Activated B cell treated with CpG ODN at 0.5 μM for 24 hours (primary cell): ENCODE results near the gene PRMT7. TPM values are rescaled to one million over a fixed set of nuclear protein-coding genes. Genes with fewer than 3 reads are reported as not detected.

ENCODE experiments used
- ATAC-seq: fragments of 200-7000 bp; cut with Tn5 transposase; one replicate; pipeline ENCODE4 v1.10.0; 2021; ENCODE audit warnings: low read depth, mild to moderate bottlenecking, moderate library complexity
- CTCF ChIA-PET: fragments of 350-600 bp; sonication (Branson Sonifier 250); formaldehyde crosslinking; loops from one replicate; lab custom pipeline; 2021; ENCODE audit warnings: antibody characterized with exemption; lab: Charles Lee
- POLR2A ChIA-PET: fragments of 350-600 bp; sonication (Branson Sonifier 250); formaldehyde crosslinking; loops from one replicate; lab custom pipeline; 2021; ENCODE audit warnings: antibody characterized with exemption; lab: Charles Lee
- DNase-seq: peaks from one replicate; pipeline ENCODE4 v3.0.0; 2022
- H3K27ac Mint-ChIP-seq: one replicate; pipeline ENCODE4 v1.8.0; 2020; ENCODE audit warnings: mixed read lengths
- H3K27me3 Mint-ChIP-seq: one replicate; pipeline ENCODE4 v1.8.0; 2021; ENCODE audit warnings: mixed read lengths
- H3K36me3 Mint-ChIP-seq: one replicate; pipeline ENCODE4 v1.8.0; 2021; ENCODE audit warnings: low read depth, mixed read lengths
- H3K4me1 Mint-ChIP-seq: one replicate; pipeline ENCODE4 v1.8.0; 2021; ENCODE audit warnings: mixed read lengths
- H3K4me3 Mint-ChIP-seq: one replicate; pipeline ENCODE4 v1.8.0; 2020; ENCODE audit warnings: mild to moderate bottlenecking, mixed read lengths
- H3K9me3 Mint-ChIP-seq: one replicate; pipeline ENCODE4 v1.8.0; 2020; ENCODE audit warnings: mixed read lengths
- intact Hi-C: fragments of 100-400 bp; cut with micrococcal nuclease; formaldehyde crosslinking; loops from one replicate; pipeline ENCODE4 v1.15.1; 2024
- total RNA-seq: library from RNA; stranded (reverse); gene quantifications from 2 replicates; pipeline ENCODE4 v1.2.3, GENCODE V29; 2022
- TF ChIP-seq, protein P1 (sequence below): fragments of 200-600 bp; IDR thresholded peaks from one replicate; pipeline ENCODE4 v1.8.0; 2022; ENCODE audit warnings: antibody characterized with exemption, mild to moderate bottlenecking

The PRMT7 gene
- total RNA-seq, 1 donor from 2014 or later = 50.3 TPM

DNA sequence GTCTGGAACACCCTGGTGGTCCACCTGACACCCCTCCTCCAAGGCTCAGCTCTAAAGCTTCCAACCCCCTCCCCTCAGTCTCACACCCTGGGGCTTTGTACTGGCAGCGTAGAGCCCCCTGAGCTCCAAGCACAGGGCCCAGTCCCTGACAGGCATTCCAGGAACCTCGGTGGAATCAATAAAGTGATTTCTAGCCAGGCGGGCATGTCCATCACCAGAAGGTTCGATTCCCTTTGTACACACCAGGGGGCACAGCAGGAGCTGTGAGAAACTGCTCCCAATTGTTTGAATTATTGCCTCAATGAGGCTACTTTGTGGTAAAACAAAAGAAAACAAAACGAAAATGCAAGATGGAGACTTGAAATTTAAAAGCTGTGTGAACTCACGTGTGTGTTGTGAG, 85.7 kb downstream of the PRMT7 start:
- H3K4me3 Mint-ChIP-seq = no peak overlapping the region
- peak; percentile 49 for ATAC-seq
- CTCF ChIA-PET = interaction anchor here (1.0 to 4.2 kb wide), 10 partner anchors 12 to 122 kb away, joined by 3 to 24 read pairs (median 4); no protein-coding TSS in a partner anchor
- H3K36me3 Mint-ChIP-seq = no peaks in the 10 kb centered on the region
- no peak overlapping the region for H3K27ac Mint-ChIP-seq
- H3K9me3 Mint-ChIP-seq = no peaks in the 10 kb centered on the region
- TF ChIP-seq, protein P1, sequence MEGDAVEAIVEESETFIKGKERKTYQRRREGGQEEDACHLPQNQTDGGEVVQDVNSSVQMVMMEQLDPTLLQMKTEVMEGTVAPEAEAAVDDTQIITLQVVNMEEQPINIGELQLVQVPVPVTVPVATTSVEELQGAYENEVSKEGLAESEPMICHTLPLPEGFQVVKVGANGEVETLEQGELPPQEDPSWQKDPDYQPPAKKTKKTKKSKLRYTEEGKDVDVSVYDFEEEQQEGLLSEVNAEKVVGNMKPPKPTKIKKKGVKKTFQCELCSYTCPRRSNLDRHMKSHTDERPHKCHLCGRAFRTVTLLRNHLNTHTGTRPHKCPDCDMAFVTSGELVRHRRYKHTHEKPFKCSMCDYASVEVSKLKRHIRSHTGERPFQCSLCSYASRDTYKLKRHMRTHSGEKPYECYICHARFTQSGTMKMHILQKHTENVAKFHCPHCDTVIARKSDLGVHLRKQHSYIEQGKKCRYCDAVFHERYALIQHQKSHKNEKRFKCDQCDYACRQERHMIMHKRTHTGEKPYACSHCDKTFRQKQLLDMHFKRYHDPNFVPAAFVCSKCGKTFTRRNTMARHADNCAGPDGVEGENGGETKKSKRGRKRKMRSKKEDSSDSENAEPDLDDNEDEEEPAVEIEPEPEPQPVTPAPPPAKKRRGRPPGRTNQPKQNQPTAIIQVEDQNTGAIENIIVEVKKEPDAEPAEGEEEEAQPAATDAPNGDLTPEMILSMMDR = no peak
- H3K4me1 Mint-ChIP-seq = no peaks in the 10 kb centered on the region
- no peaks in the 10 kb centered on the region for H3K27me3 Mint-ChIP-seq
- DNase-seq = no peak
- POLR2A ChIA-PET = no interaction called here
- intact Hi-C loops = no loop called here

DNA sequence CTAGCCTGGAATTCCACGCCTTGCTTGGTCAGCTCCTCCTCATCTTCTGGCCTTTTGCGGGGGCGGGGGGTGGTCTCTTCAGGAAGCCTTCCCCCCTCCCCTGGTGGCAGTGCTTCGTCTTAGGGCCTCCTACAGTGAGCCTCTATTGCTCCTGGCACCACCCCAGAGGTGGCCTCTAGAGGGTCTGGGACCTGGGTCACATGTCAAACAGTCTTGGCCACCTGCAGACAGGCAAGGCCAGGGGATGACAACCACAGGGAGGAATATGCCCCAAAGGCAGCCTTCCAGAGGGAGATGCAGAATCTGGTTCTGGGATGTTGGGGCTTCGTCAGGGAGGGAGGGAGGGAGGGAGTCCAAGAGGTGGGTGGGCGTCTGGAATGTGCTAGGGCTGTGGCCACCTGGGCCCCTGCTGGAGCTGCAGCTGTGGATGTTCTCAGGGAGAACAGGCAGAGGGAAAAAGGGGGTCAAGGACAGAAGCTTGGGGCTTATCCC, 86.9 kb downstream of the PRMT7 start:
- POLR2A ChIA-PET = no interaction called here
- CTCF ChIA-PET = interaction anchor here (1.0 to 4.2 kb wide), 4 partner anchors 98 to 116 kb away, joined by 3 to 24 read pairs (median 4); no protein-coding TSS in a partner anchor
- Mint-ChIP-seq H3K27me3 (no peaks in the 10 kb centered on the region), H3K4me1 (no peaks in the 10 kb centered on the region), H3K4me3 (no peak overlapping the region), H3K36me3 (no peaks in the 10 kb centered on the region), H3K27ac (no peak overlapping the region), H3K9me3 (no peaks in the 10 kb centered on the region)
- ATAC-seq (no peak), DNase-seq (no peak)
- intact Hi-C loops = no loop called here
- TF ChIP-seq, protein P1 = no peak

DNA sequence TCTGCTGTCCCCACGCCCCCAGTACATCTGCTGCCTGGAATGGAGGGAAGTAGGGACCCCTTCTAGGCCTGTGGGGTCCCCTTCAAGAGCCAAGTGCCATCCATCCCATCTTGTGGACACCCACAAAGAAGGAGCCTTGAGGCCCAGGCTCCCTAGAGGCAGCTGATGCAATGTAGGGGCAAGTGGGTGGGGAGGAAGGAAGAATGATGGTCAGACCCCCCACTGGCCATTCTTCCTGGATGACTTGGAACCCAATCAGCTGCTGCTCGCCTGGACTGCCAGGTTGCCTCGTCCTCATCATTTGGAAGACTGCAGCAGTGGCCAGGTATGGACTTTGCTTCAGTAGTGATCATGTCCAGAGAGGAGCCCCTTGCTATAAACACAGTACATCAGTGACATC, 88.6 kb downstream of the PRMT7 start:
- ATAC-seq (no peak), DNase-seq (no peak)
- Mint-ChIP-seq H3K27me3 (no peaks in the 10 kb centered on the region), H3K4me3 (no peak overlapping the region), H3K27ac (no peak overlapping the region), H3K4me1 (no peaks in the 10 kb centered on the region), H3K36me3 (no peaks in the 10 kb centered on the region), H3K9me3 (no peaks in the 10 kb centered on the region)
- intact Hi-C loops = no loop called here
- TF ChIP-seq, protein P1 = no peak
- POLR2A ChIA-PET = no interaction called here
- CTCF ChIA-PET = interaction anchor here (1.1 to 1.2 kb wide), 2 partner anchors 111 to 121 kb away, joined by 3 read pairs; no protein-coding TSS in a partner anchor

DNA sequence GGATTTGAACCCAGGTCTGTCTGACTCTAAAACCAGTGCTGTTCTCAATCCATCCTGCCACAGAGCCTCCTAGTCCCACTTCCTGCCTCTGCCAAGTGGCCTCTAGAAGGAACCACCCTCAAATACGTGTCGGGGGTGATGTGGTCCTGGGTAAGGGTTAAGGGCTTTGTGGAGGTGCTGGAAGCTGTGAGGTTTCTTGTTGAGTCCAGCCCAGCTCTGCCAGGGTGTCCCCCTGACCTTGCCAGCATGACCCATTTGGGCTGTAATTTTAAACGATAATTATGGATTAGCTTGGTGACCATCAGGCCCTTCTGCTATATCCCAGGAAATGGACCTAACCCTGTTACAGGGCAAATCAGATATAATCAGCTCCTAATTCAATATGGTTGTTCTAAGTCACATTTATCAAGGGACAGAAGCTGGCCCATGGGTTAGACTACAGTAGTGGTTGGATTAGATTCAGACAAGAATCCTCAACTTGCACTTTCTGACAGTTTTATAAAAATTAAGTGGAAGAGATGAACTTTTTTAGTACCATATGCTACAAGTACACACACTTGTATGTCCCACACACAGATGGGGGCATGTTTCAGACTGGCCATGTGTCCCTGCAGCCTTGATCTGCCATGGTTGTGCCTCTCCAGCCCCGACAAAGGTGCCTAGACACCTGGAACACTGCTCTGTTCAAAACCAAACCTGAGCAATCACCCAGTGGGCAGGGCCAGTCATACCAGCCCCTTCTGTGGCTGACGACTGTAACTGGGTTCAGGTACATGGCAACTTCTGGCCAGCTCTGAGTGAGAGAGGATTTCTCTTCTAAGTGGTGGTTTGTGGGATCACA, 89.5 kb downstream of the PRMT7 start:
- H3K4me3 Mint-ChIP-seq = no peak overlapping the region
- intact Hi-C loops = no loop called here
- no peak overlapping the region for H3K27ac Mint-ChIP-seq
- ChIA-PET CTCF (interaction anchor here (0.8 to 1.6 kb wide), 4 partner anchors 15 to 120 kb away, joined by 3 to 5 read pairs (median 3); no protein-coding TSS in a partner anchor), POLR2A (no interaction called here)
- ATAC-seq (no peak), DNase-seq (no peak)
- H3K27me3 Mint-ChIP-seq = no peaks in the 10 kb centered on the region
- no peaks in the 10 kb centered on the region for H3K9me3 Mint-ChIP-seq
- TF ChIP-seq, protein P1 = no peak
- no peaks in the 10 kb centered on the region for H3K4me1 Mint-ChIP-seq
- no peaks in the 10 kb centered on the region for H3K36me3 Mint-ChIP-seq

GRCh38 chr16:68400924-68401460, 90.2 kb downstream of the PRMT7 start:
- ATAC-seq = no peak
- Mint-ChIP-seq H3K9me3 (no peaks in the 10 kb centered on the region), H3K27ac (no peak overlapping the region), H3K36me3 (no peaks in the 10 kb centered on the region), H3K4me1 (no peaks in the 10 kb centered on the region), H3K4me3 (no peak overlapping the region), H3K27me3 (no peaks in the 10 kb centered on the region)
- ChIA-PET CTCF (interaction anchor here (0.8 to 1.6 kb wide), 2 partner anchors 15 to 109 kb away, joined by 3 to 5 read pairs; no protein-coding TSS in a partner anchor), POLR2A (no interaction called here)
- intact Hi-C loops = no loop called here
- TF ChIP-seq, protein P1 = no peak
- DNase-seq = no peak
